ENCODE data around the gene PHF8. TPM values are rescaled to one million over a fixed set of nuclear protein-coding genes. Genes with fewer than 3 reads are reported as not detected.

PHF8 gene
- total RNA-seq, 1 donor from 2014 or later, result 9.0 TPM

- intact Hi-C loops (cut with micrococcal nuclease), result no loop called here
- Histone ChIP-seq H3K4me1 (no peaks in the 10 kb centered on the region), H3K27me3 (ENCODE audit: low read depth) (no peaks in the 10 kb centered on the region), H3K9me3 (replicated peaks) (no peaks in the 10 kb centered on the region), H3K36me3 (peaks cover 22% of the 10 kb centered on the region), H3K27ac (replicated peaks) (no peak overlapping the region), H3K4me3 (no peak overlapping the region)
- TF ChIP-seq CTCF (IDR thresholded peaks at IDR 0.05; ENCODE audit: borderline replicate concordance), result no peak
- no peak for DNase-seq
Measured at GRCh38 chrX:53950130-53950733, 94.0 kb downstream of the PHF8 start.

GRCh38 chrX:53940180-53940579 is 104.1 kb downstream of the PHF8 start:
- no peak for DNase-seq
- Histone ChIP-seq H3K36me3 (peaks cover 45% of the 10 kb centered on the region), H3K4me1 (no peaks in the 10 kb centered on the region), H3K27me3 (ENCODE audit: low read depth) (no peaks in the 10 kb centered on the region), H3K9me3 (replicated peaks) (no peaks in the 10 kb centered on the region), H3K27ac (replicated peaks) (no peak overlapping the region), H3K4me3 (no peak overlapping the region)
- no peak for TF ChIP-seq CTCF (IDR thresholded peaks at IDR 0.05; ENCODE audit: borderline replicate concordance)
- intact Hi-C loops (cut with micrococcal nuclease), result no loop called here

GRCh38 chrX:53939127-53939526 is 105.1 kb downstream of the PHF8 start:
- Histone ChIP-seq H3K27ac (replicated peaks) (no peak overlapping the region), H3K9me3 (replicated peaks) (no peaks in the 10 kb centered on the region), H3K36me3 (peaks cover 37% of the 10 kb centered on the region), H3K4me3 (no peak overlapping the region), H3K27me3 (ENCODE audit: low read depth) (no peaks in the 10 kb centered on the region), H3K4me1 (no peaks in the 10 kb centered on the region)
- intact Hi-C loops (cut with micrococcal nuclease), result no loop called here
- DNase-seq, result no peak
- TF ChIP-seq CTCF (IDR thresholded peaks at IDR 0.05; ENCODE audit: borderline replicate concordance), result no peak

- H3K27me3 ChIP-seq (ENCODE audit: low read depth), result no peaks in the 10 kb centered on the region
- no peaks in the 10 kb centered on the region for H3K4me1 ChIP-seq
- no peaks in the 10 kb centered on the region for H3K9me3 ChIP-seq (replicated peaks)
- intact Hi-C loops (cut with micrococcal nuclease), result no loop called here
- H3K36me3 ChIP-seq, result no peaks in the 10 kb centered on the region
- DNase-seq, result no peak
- no peak for TF ChIP-seq CTCF (IDR thresholded peaks at IDR 0.05; ENCODE audit: borderline replicate concordance)
- no peak overlapping the region for H3K27ac ChIP-seq (replicated peaks)
- no peak overlapping the region for H3K4me3 ChIP-seq
Measured at GRCh38 chrX:53930515-53931380, 113.5 kb downstream of the PHF8 start.

GRCh38 chrX:53926030-53926429 is 118.2 kb downstream of the PHF8 start:
- DNase-seq, result no peak
- H3K27me3 ChIP-seq (ENCODE audit: low read depth), result no peaks in the 10 kb centered on the region
- H3K4me3 ChIP-seq, result no peak overlapping the region
- intact Hi-C loops (cut with micrococcal nuclease), result no loop called here
- no peak for TF ChIP-seq CTCF (IDR thresholded peaks at IDR 0.05; ENCODE audit: borderline replicate concordance)
- no peak overlapping the region for H3K27ac ChIP-seq (replicated peaks)
- H3K36me3 ChIP-seq, result no peaks in the 10 kb centered on the region
- H3K4me1 ChIP-seq, result no peaks in the 10 kb centered on the region
- no peaks in the 10 kb centered on the region for H3K9me3 ChIP-seq (replicated peaks)

All from left ventricle myocardium inferior (tissue), 1 donor.